Activated CD4-positive, alpha-beta T cell treated with anti-CD3 and anti-CD28 coated beads, Interleukin-2, amount 50 U/mL, for 16 hours (primary cell): Measurements from ENCODE around the gene ATP1B2.
A peak's percentile ranks its signal among the peaks of the same experiment; 100 is the strongest.
"Not testable (repeated sequence)": the region's sequence is repeated elsewhere in the genome, so short reads cannot be mapped to it uniquely, and the experiment has no call there.

Source experiments
- DNase-seq: peaks from one replicate; pipeline ENCODE4 v3.0.0-alpha.2; 2020

Gene ATP1B2

GRCh38 chr17:7650509-7651096 lies at the start of gene ATP1B2:
TSS of gene ATP1B2 (plus strand) at chr17:7650926. CDS start at chr17:7651519, 593 bp downstream.
- peak; percentile 37 for DNase-seq

- no peak for DNase-seq
These were observed 44.4 kb upstream of the ATP1B2 start for GRCh38 chr17:7606280-7606679.

GRCh38 chr17:7610641-7611040 lies 40.1 kb upstream of the ATP1B2 start:
- no peak for DNase-seq

GRCh38 chr17:7611635-7612293 lies 39.0 kb upstream of the ATP1B2 start:
- DNase-seq, result no peak

- no peak for DNase-seq
These were observed 38.5 kb upstream of the ATP1B2 start for GRCh38 chr17:7612294-7612640.

- DNase-seq, result peak; percentile 12
These were observed 36.8 kb upstream of the ATP1B2 start for GRCh38 chr17:7613769-7614424.

GRCh38 chr17:7614425-7615264 lies 36.1 kb upstream of the ATP1B2 start, which contains the start of gene FXR2:
TSS of gene FXR2 (minus strand) at chr17:7614897. CDS start at chr17:7614532, 365 bp downstream.
- peak; percentile 100 for DNase-seq

GRCh38 chr17:7615265-7615747 lies 35.4 kb upstream of the ATP1B2 start:
- DNase-seq, result no peak

GRCh38 chr17:7618608-7619007 lies 32.1 kb upstream of the ATP1B2 start:
- no peak for DNase-seq

GRCh38 chr17:7620835-7621234 lies 29.9 kb upstream of the ATP1B2 start:
- no peak for DNase-seq

- no peak for DNase-seq
These were observed 27.1 kb upstream of the ATP1B2 start for GRCh38 chr17:7623661-7624060.

- not testable (repeated sequence) for DNase-seq
These were observed 25.0 kb upstream of the ATP1B2 start for GRCh38 chr17:7625749-7626148.

GRCh38 chr17:7626307-7626706 lies 24.4 kb upstream of the ATP1B2 start:
- DNase-seq, result no peak

GRCh38 chr17:7626956-7627249 lies 23.8 kb upstream of the ATP1B2 start:
- DNase-seq, result no peak

GRCh38 chr17:7627250-7628121 lies 23.2 kb upstream of the ATP1B2 start, which contains the start of gene SAT2:
TSS of gene SAT2 (minus strand) at chr17:7627821. CDS start at chr17:7627635, 186 bp downstream.
- DNase-seq, result peak; percentile 91

GRCh38 chr17:7629939-7630571 lies 20.7 kb upstream of the ATP1B2 start, which contains the start of gene SHBG:
TSS of gene SHBG (plus strand) at chr17:7630135. CDS start at chr17:7630173, 38 bp downstream.
- no peak for DNase-seq

GRCh38 chr17:7631398-7632380 lies 19.0 kb upstream of the ATP1B2 start:
- DNase-seq, result no peak

- DNase-seq, result peak; percentile 46
These were observed 18.2 kb upstream of the ATP1B2 start for GRCh38 chr17:7632492-7632894.

- no peak for DNase-seq
These were observed 17.6 kb upstream of the ATP1B2 start for GRCh38 chr17:7633093-7633492.

- no peak for DNase-seq
These were observed 16.3 kb upstream of the ATP1B2 start for GRCh38 chr17:7634384-7634783.
